ENCODE results near the gene SSRP1.

Gene SSRP1

GRCh38 chr11:57375490-57375889, 39.8 kb upstream of the SSRP1 start:
- in situ Hi-C loops (cut with HindIII; ENCODE audit: low sequenced_read_pairs) = no loop called here
- no peak overlapping the region for H3K4me3 ChIP-seq (ENCODE audit: low read depth, low read length)
- DNase-seq (ENCODE audit: low read depth, low spot score) = no peak
- no peak for TF ChIP-seq CTCF (IDR thresholded peaks at IDR 0.05; ENCODE audit: low read depth, low read length)

GRCh38 chr11:57374966-57375365, 39.3 kb upstream of the SSRP1 start:
- DNase-seq (ENCODE audit: low read depth, low spot score) = no peak
- no peak for TF ChIP-seq CTCF (IDR thresholded peaks at IDR 0.05; ENCODE audit: low read depth, low read length)
- H3K4me3 ChIP-seq (ENCODE audit: low read depth, low read length) = no peak overlapping the region
- in situ Hi-C loops (cut with HindIII; ENCODE audit: low sequenced_read_pairs) = no loop called here

GRCh38 chr11:57373146-57373545, 37.5 kb upstream of the SSRP1 start:
- TF ChIP-seq CTCF (IDR thresholded peaks at IDR 0.05; ENCODE audit: low read depth, low read length) = no peak
- in situ Hi-C loops (cut with HindIII; ENCODE audit: low sequenced_read_pairs) = no loop called here
- no peak overlapping the region for H3K4me3 ChIP-seq (ENCODE audit: low read depth, low read length)
- no peak for DNase-seq (ENCODE audit: low read depth, low spot score)

GRCh38 chr11:57370941-57371340, 35.2 kb upstream of the SSRP1 start:
- DNase-seq (ENCODE audit: low read depth, low spot score) = no peak
- TF ChIP-seq CTCF (IDR thresholded peaks at IDR 0.05; ENCODE audit: low read depth, low read length) = no peak
- in situ Hi-C loops (cut with HindIII; ENCODE audit: low sequenced_read_pairs) = no loop called here
- H3K4me3 ChIP-seq (ENCODE audit: low read depth, low read length) = no peak overlapping the region

- TF ChIP-seq CTCF (IDR thresholded peaks at IDR 0.05; ENCODE audit: low read depth, low read length) = no peak
- H3K4me3 ChIP-seq (ENCODE audit: low read depth, low read length) = no peak overlapping the region
- DNase-seq (ENCODE audit: low read depth, low spot score) = no peak
- in situ Hi-C loops (cut with HindIII; ENCODE audit: low sequenced_read_pairs) = no loop called here
These were observed 34.6 kb upstream of the SSRP1 start for GRCh38 chr11:57370251-57370650.

- in situ Hi-C loops (cut with HindIII; ENCODE audit: low sequenced_read_pairs) = no loop called here
- no peak for TF ChIP-seq CTCF (IDR thresholded peaks at IDR 0.05; ENCODE audit: low read depth, low read length)
- DNase-seq (ENCODE audit: low read depth, low spot score) = no peak
- H3K4me3 ChIP-seq (ENCODE audit: low read depth, low read length) = no peak overlapping the region
These were observed 33.1 kb upstream of the SSRP1 start for GRCh38 chr11:57368845-57369232.
